ENCODE measurements around the gene CBX5. TPM values are rescaled to one million over a fixed set of nuclear protein-coding genes. Genes with fewer than 3 reads are reported as not detected.
A peak's percentile ranks its signal among the peaks of the same experiment; 100 is the strongest.

The CBX5 gene
- total RNA-seq, 3 donors from 2014 or later: 37.1 to 56.9 (median 50.5) TPM

GRCh38 chr12:54294953-54295566 is 15.1 kb upstream of the CBX5 start:
- no peak for DNase-seq
- ATAC-seq: no peak
- intact Hi-C loops (cut with DNase I, micrococcal nuclease): loop anchor here in 1 of 2 donors (5.0 kb wide), 1 partner anchor 67 kb away; the partner anchor contains the start of gene GPR84
- H3K9me3 ChIP-seq: no peaks in the 10 kb centered on the region
- H3K4me1 ChIP-seq (ENCODE audit: low read depth): no peaks in the 10 kb centered on the region
- no peaks in the 10 kb centered on the region for H3K36me3 ChIP-seq (ENCODE audit: low read depth)
- no peak overlapping the region for H3K4me3 ChIP-seq
- no peak for TF ChIP-seq CTCF (IDR thresholded peaks at IDR 0.05)

DNA sequence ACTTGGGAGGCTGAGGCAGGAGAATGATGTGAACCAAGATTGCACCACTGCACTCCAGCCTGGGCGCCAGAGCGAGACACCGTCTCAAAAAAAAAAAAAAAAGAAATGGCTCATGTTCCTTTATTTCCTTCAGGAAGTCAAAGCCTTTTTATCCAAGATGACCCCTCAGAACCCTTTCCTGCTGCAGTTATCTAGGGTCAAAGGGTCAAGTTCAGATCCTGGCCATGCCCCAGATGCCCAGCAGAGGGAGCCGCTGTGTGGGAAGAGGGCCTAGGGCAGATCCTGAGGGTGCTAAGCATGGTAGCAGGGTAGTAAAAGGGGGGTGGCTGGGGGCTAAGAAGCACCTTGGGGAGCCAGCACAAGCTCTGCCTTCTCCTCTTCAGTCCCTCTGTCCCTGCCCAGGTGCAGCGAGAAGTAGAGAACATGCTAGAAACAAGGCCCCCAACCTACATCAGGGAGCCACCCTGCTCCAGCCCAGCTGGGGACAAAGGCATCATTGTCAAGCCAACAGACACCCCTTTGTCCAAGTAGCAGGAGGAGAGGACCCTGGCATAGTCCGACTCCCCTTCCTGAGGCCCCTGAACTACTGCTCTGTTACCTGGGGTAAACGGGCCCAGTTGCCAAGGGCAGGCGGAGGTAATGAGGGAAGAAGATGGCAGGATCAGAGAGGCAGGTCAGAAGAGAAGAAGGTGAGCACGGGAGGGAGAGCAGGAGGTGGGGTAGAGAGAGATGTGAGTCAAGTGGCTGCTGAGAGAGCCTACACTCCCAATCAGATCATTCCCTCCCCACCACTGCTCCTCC is 14.4 kb upstream of the CBX5 start:
- H3K4me1 ChIP-seq (ENCODE audit: low read depth): no peaks in the 10 kb centered on the region
- no peak overlapping the region for H3K4me3 ChIP-seq
- ATAC-seq (peak; percentile 93), DNase-seq (peak; percentile 74 to 88 (median 82))
- TF ChIP-seq CTCF (IDR thresholded peaks at IDR 0.05): peak; percentile 59
- intact Hi-C loops (cut with DNase I, micrococcal nuclease): loop anchor here in 1 of 2 donors (5.0 kb wide), 1 partner anchor 68 kb away; the partner anchor contains the start of gene GPR84
- no peaks in the 10 kb centered on the region for H3K36me3 ChIP-seq (ENCODE audit: low read depth)
- no peaks in the 10 kb centered on the region for H3K9me3 ChIP-seq

DNA sequence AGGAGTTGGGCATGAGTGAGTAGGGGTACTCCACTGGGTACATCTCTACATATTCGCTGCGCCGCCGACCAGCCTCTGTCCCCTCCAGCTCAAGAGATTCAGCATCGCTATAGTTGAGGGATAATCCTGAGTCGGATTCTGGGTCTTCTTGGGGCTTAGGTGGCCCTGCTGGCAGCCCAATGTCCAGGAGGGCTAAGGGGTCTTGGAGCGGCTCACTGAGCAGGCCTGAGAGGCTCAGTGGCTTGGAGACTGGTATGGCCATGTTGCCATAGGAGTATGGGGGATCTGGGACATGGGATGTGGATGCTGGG is 13.0 kb upstream of the CBX5 start:
- intact Hi-C loops (cut with DNase I, micrococcal nuclease): loop anchor here in 1 of 2 donors (5.0 kb wide), 1 partner anchor 69 kb away; the partner anchor contains the start of gene GPR84
- H3K4me3 ChIP-seq: no peak overlapping the region
- ATAC-seq: no peak
- H3K4me1 ChIP-seq (ENCODE audit: low read depth): peaks cover 10% of the 10 kb centered on the region
- TF ChIP-seq CTCF (IDR thresholded peaks at IDR 0.05): no peak
- no peaks in the 10 kb centered on the region for H3K36me3 ChIP-seq (ENCODE audit: low read depth)
- DNase-seq: no peak
- no peaks in the 10 kb centered on the region for H3K9me3 ChIP-seq

DNA sequence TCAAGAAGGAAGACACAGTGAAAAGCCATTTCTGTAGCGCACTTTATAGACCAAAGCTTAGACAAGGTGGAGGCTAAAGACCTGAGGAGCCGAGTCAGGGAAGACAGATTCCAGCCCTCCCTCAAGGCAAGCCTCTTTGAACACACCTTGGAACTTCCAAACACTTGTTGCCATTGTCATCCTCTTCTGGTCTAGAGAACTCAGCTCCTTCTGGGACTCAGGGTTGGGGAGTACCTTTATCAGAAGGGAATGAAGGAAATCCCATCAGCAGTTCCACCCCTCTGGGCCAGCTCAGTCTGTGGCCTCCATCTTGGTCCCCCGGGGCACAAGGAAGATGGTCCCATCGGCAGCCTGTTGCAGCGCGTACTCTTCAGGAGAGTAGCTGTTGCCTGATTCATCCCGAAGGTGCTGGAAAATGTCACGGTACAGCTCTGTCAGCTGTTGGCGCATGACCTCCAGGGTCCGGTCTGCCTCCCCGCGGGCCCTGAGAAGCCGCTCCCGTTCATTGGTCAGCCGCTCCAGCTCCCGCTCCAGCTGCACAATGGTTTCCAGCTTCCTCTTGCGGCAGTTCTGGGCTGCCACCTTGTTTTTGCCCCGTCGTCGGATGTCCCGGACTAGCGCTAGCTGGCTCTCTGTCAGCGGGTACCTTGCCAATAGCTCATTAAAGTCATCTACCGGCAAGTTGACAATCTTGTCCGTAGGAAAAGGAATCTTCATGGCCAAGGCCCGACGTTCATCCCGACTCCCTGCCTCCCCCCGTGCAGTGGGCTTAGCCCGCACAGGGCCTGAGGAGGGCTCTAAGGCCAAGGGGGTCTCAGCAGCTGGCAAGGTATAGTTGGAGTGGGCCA is 12.4 kb upstream of the CBX5 start:
- Histone ChIP-seq H3K9me3 (no peaks in the 10 kb centered on the region), H3K4me3 (no peak overlapping the region), H3K4me1 (ENCODE audit: low read depth) (peaks cover 15% of the 10 kb centered on the region), H3K36me3 (ENCODE audit: low read depth) (no peaks in the 10 kb centered on the region)
- intact Hi-C loops (cut with DNase I, micrococcal nuclease): loop anchor here in 1 of 2 donors (5.0 kb wide), 1 partner anchor 70 kb away; the partner anchor contains the start of gene GPR84
- DNase-seq (no peak), ATAC-seq (no peak)
- TF ChIP-seq CTCF (IDR thresholded peaks at IDR 0.05): no peak

GRCh38 chr12:54287261-54288157 is 7.6 kb upstream of the CBX5 start:
- ATAC-seq (peak; percentile 9), DNase-seq (no peak)
- Histone ChIP-seq H3K4me3 (no peak overlapping the region), H3K9me3 (no peaks in the 10 kb centered on the region), H3K36me3 (ENCODE audit: low read depth) (no peaks in the 10 kb centered on the region), H3K4me1 (ENCODE audit: low read depth) (peaks cover 51% of the 10 kb centered on the region)
- TF ChIP-seq CTCF (IDR thresholded peaks at IDR 0.05): no peak
- intact Hi-C loops (cut with DNase I, micrococcal nuclease): no loop called here

Data from mucosa of descending colon (tissue), 3 donors.